Measurements from ENCODE around the gene ZHX3.
A peak's percentile ranks its signal among the peaks of the same experiment; 100 is the strongest.

- no peak for TF ChIP-seq EP300 (IDR thresholded peaks at IDR 0.05)
- TF ChIP-seq CTCF (IDR thresholded peaks at IDR 0.05) = no peak
- TF ChIP-seq POLR2AphosphoS5 (IDR thresholded peaks at IDR 0.05) = peak in 1 of 3 donors; percentile 27
Observed at GRCh38 chr20:41172296-41173140, 145.0 kb downstream of the ZHX3 start.

Measured in stomach (tissue), 4 donors.